ACC112 (cell line): Measurements from ENCODE around the gene HDAC5.
A peak's percentile ranks its signal among the peaks of the same experiment; 100 is the strongest.
"Not testable (repeated sequence)": the region's sequence is repeated elsewhere in the genome, so short reads cannot be mapped to it uniquely, and the experiment has no call there.

Source experiments
- H2AFZ ChIP-seq: fragments of 200-600 bp; sonication (generic); one replicate; pipeline ENCODE4 v1.6.0; 2017; ENCODE audit warnings: antibody characterized with exemption, low read length; ENCODE audit not compliant: unreplicated experiment
- H3K27ac ChIP-seq: fragments of 200-600 bp; sonication (generic); 2 replicates; pipeline ENCODE4 v1.5.1; 2014; ENCODE audit warnings: low read depth, mild to moderate bottlenecking, antibody characterized with exemption, low read length, moderate library complexity
- H3K27me3 ChIP-seq: fragments of 200-600 bp; sonication (generic); 2 replicates; pipeline ENCODE4 v1.6.1; 2014; ENCODE audit warnings: mild to moderate bottlenecking, antibody characterized with exemption, low read length, moderate library complexity, mixed read lengths; ENCODE audit not compliant: insufficient read depth
- H3K36me3 ChIP-seq: fragments of 200-600 bp; sonication (generic); 2 replicates; pipeline ENCODE4 v1.6.1; 2016; ENCODE audit warnings: mild to moderate bottlenecking, antibody characterized with exemption, low read length, moderate library complexity, mixed read lengths; ENCODE audit not compliant: insufficient read depth
- H3K4me1 ChIP-seq: fragments of 200-600 bp; sonication (generic); one replicate; pipeline ENCODE4 v1.6.1; 2016; ENCODE audit warnings: low read length, mixed read lengths; ENCODE audit not compliant: insufficient read depth, unreplicated experiment, control insufficient read depth
- H3K4me3 ChIP-seq: fragments of 200-600 bp; sonication (generic); 2 replicates; pipeline ENCODE4 v1.5.1; 2014; ENCODE audit warnings: mild to moderate bottlenecking, low read depth, low read length
- H3K79me2 ChIP-seq: fragments of 200-600 bp; sonication (generic); one replicate; pipeline ENCODE4 v1.6.0; 2016; ENCODE audit warnings: low read length; ENCODE audit not compliant: control insufficient read depth, unreplicated experiment, insufficient read depth

HDAC5 gene

GRCh38 chr17:44131372-44131771, 7.9 kb upstream of the HDAC5 start:
- H3K79me2 ChIP-seq, H3K36me3 ChIP-seq, H3K4me1 ChIP-seq, H3K4me3 ChIP-seq, H2AFZ ChIP-seq, H3K27ac ChIP-seq, H3K27me3 ChIP-seq: not testable (repeated sequence)

GRCh38 chr17:44130693-44131349, 7.4 kb upstream of the HDAC5 start:
- Histone ChIP-seq H2AFZ (no peak overlapping the region), H3K4me1 (peaks cover 5% of the 10 kb centered on the region), H3K4me3 (no peak overlapping the region), H3K79me2 (no peaks in the 10 kb centered on the region), H3K27ac (no peak overlapping the region), H3K27me3 (no peaks in the 10 kb centered on the region), H3K36me3 (no peaks in the 10 kb centered on the region)

- no peak overlapping the region for H2AFZ ChIP-seq
- H3K36me3 ChIP-seq, result no peaks in the 10 kb centered on the region
- no peak overlapping the region for H3K4me3 ChIP-seq
- no peak overlapping the region for H3K27ac ChIP-seq
- H3K79me2 ChIP-seq, result no peaks in the 10 kb centered on the region
- no peaks in the 10 kb centered on the region for H3K27me3 ChIP-seq
- peaks cover 9% of the 10 kb centered on the region for H3K4me1 ChIP-seq
Measured at GRCh38 chr17:44128383-44128782, 4.9 kb upstream of the HDAC5 start.

GRCh38 chr17:44124118-44124438, 637 bp upstream of the HDAC5 start:
- no peaks in the 10 kb centered on the region for H3K79me2 ChIP-seq
- peaks cover 8% of the 10 kb centered on the region for H3K4me1 ChIP-seq
- H3K4me3 ChIP-seq, result peak overlapping the region; percentile 84
- peak overlapping the region; percentile 79 for H2AFZ ChIP-seq
- H3K27ac ChIP-seq, result peak overlapping the region; percentile 89
- H3K27me3 ChIP-seq, result peaks cover 11% of the 10 kb centered on the region
- H3K36me3 ChIP-seq, result no peaks in the 10 kb centered on the region

- H2AFZ ChIP-seq, result peak overlapping the region; percentile 48
- H3K79me2 ChIP-seq, result no peaks in the 10 kb centered on the region
- peak overlapping the region; percentile 84 for H3K4me3 ChIP-seq
- H3K4me1 ChIP-seq, result peaks cover 8% of the 10 kb centered on the region
- peaks cover 11% of the 10 kb centered on the region for H3K27me3 ChIP-seq
- peak overlapping the region; percentile 30; the same call in 1 of the 2 replicates for H3K27ac ChIP-seq
- H3K36me3 ChIP-seq, result no peaks in the 10 kb centered on the region
Measured at GRCh38 chr17:44122816-44123355, 555 bp downstream of the HDAC5 start.

GRCh38 chr17:44121997-44122815, 1.2 kb downstream of the HDAC5 start:
- peak overlapping the region; percentile 84 for H3K4me3 ChIP-seq
- H3K27ac ChIP-seq, result no peak overlapping the region
- H3K4me1 ChIP-seq, result peaks cover 8% of the 10 kb centered on the region
- no peak overlapping the region for H2AFZ ChIP-seq
- no peaks in the 10 kb centered on the region for H3K79me2 ChIP-seq
- H3K36me3 ChIP-seq, result no peaks in the 10 kb centered on the region
- H3K27me3 ChIP-seq, result peaks cover 11% of the 10 kb centered on the region

- Histone ChIP-seq H3K4me3 (no peak overlapping the region), H2AFZ (no peak overlapping the region), H3K27ac (no peak overlapping the region), H3K36me3 (no peaks in the 10 kb centered on the region), H3K27me3 (peaks cover 11% of the 10 kb centered on the region), H3K79me2 (no peaks in the 10 kb centered on the region), H3K4me1 (peaks cover 8% of the 10 kb centered on the region)
Measured at GRCh38 chr17:44120851-44121605, 2.4 kb downstream of the HDAC5 start.

GRCh38 chr17:44120281-44120680, 3.2 kb downstream of the HDAC5 start:
- H3K27ac ChIP-seq, H3K4me1 ChIP-seq, H3K36me3 ChIP-seq, H2AFZ ChIP-seq, H3K4me3 ChIP-seq, H3K79me2 ChIP-seq: not testable (repeated sequence)
- H3K27me3 ChIP-seq, result peaks cover 11% of the 10 kb centered on the region

- H3K4me1 ChIP-seq, result peaks cover 8% of the 10 kb centered on the region
- no peak overlapping the region for H3K27ac ChIP-seq
- H3K36me3 ChIP-seq, result no peaks in the 10 kb centered on the region
- H2AFZ ChIP-seq, result no peak overlapping the region
- no peak overlapping the region for H3K4me3 ChIP-seq
- H3K27me3 ChIP-seq, result peaks cover 11% of the 10 kb centered on the region
- H3K79me2 ChIP-seq, result no peaks in the 10 kb centered on the region
Measured at GRCh38 chr17:44119798-44120197, 3.6 kb downstream of the HDAC5 start.

GRCh38 chr17:44119062-44119461, 4.4 kb downstream of the HDAC5 start:
- no peaks in the 10 kb centered on the region for H3K36me3 ChIP-seq
- no peaks in the 10 kb centered on the region for H3K79me2 ChIP-seq
- no peak overlapping the region for H3K27ac ChIP-seq
- H2AFZ ChIP-seq, result no peak overlapping the region
- no peak overlapping the region for H3K4me3 ChIP-seq
- peaks cover 11% of the 10 kb centered on the region for H3K27me3 ChIP-seq
- H3K4me1 ChIP-seq, result peaks cover 4% of the 10 kb centered on the region
